NCI-H2029 (cell line): ENCODE data around the gene FAM209B.
"Not testable (repeated sequence)": the region's sequence is repeated elsewhere in the genome, so short reads cannot be mapped to it uniquely, and the experiment has no call there.

ENCODE experiments used
- DNase-seq: peaks from one replicate; lab custom pipeline; 2025; lab: John Stamatoyannopoulos, UW

FAM209B gene, protein sequence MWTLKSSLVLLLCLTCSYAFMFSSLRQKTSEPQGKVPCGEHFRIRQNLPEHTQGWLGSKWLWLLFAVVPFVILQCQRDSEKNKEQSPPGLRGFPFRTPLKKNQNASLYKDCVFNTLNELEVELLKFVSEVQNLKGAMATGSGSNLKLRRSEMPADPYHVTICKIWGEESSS

DNA sequence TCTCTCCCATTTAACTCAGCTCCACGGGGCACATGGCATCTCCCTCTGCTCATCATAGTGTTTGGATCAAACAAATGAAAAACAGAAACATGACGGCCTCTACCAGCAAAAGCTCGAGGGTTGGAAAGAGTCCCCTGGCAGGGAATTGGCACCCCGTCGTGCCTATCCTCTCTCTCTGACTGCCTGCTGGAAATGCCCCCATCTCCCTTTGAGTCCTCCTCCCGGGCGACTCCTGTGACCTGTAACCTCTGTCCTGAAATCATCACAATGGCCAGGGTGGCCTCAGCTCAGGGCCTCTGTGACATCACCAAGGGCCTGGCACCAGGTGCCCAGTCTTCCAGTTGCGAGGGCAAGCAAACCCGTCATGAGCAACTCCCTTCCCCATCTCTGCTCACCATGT, at the start of gene FAM209B:
FAM209B (plus strand) TSS at position 301 of the 400 bp plus-strand sequence; CDS start at position 397, 96 bp downstream.
- DNase-seq: not testable (repeated sequence)

DNA sequence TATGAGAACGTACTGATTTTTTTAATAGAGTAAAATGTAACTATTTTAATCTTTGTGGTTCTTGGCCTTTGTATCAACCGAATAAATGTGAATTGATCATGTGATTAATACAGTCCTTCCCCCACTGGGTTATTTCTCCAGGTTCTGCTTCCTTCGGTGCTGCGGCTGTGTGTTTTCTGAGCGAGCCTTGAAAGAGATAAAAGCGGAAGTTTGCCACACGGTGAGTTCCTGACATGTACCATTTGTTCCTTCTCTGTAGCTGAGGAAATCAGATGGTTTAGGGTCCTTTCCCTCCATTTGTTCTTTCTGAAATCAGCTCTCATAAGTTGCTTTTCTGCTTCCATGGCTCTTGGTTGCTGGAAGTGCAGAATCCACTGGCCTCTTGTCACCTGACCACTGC, 49.1 kb upstream of the FAM209B start:
- DNase-seq: no peak

DNA sequence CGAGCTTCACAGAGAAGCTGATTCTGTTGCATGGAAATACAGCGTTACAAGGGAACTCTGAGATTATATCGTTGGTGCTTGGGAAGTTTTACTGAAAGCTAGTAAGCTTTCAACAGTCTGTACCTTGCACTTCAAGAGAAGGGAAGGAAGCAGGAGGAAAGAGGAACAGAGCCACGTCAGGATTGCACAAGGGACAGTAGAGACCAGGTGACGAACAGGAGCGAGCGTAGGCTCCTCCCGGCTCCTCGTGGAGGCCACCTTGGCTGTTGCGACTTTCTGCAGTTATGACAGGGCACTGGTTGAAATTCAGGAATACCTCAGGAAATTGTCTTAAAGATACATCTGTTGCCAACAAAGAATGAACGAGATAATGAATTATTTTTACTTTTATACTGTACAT, 45.8 kb upstream of the FAM209B start:
- no peak for DNase-seq

DNA sequence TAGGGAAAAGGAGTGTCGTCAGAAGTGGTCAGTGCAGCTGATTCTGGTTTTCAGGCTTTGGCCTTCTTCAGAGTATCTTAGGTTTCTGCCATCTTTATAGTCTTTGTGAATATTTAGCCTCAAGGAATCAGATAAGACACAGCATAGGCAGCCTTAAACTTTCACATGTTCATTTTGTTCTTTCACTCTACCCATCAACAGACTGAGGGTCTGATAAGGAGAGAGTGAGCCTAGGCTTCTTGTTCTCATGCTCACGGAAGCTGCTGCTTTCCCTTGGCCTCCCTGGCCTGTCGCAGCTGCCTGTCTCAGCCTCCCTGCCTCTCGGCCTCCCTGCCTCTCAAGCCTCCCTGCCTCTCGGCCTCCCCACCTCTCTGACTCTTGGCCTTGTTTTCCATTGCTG, 44.5 kb upstream of the FAM209B start:
- DNase-seq: no peak

DNA sequence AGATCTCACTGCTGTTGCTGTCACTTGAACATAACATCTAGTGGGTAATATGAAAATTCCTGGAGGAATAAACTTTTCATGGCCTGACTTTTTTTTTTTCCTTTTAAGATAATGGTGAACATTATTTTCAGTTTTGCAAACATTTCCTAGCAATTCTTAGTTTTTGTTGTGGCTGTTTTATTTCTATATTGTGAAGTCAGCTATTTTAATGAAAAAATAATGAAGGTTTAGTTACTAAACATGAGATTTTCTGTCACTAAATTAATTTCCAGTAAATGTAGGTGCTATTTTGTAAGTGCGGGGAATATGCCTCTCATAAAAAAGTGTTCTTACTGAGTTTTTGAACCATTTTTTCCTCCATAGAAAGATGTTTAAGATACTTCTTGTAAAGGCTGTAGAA, 31.9 kb upstream of the FAM209B start:
- no peak for DNase-seq

DNA sequence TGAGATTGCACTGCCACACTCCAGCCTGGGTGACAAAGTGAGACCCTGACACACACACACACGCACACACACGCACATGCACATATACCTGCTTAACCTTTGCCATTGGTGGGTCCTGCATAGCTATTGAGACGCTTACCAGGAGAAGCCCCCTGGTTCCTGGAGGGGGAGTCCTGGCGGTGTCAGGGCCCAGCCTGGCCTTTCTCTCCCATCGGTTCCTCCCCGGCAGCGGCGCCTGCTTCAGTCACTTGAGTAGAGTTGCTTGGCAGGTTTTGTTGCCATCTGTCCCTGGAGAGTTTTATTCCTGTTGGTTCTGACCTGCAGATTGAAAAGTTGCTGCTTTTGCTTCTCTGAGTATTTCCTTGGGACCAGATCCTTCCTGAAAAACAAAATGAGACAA, 29.1 kb upstream of the FAM209B start:
- no peak for DNase-seq

DNA sequence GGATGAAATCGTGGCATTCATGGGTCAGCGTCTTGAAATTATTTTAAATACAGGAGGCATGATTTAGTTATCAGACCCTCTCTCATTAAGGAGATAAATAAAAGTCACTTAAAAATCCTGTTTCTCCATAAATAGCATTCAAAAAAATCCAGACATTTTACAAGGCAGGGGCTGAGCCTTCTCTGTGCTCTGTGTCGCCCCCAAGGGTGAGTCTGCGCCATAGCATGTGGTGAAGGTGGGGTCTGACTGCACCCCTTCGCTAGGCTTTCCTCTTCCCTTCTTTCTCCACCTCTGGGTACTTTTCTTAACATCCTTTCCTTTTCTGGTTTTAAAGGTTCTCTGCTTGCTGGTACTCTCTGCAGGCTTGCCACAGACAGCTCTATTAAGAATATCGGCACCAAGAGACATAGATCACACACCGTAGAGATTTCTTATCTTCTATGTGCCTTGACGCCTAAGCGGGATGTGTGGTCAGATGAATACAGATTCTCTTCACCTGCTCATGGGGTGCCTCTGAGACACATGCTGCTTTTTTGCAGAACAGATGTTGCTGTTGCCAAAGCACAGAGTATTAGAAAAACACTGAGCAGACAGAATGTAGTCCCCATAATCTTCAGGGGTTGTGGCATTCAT, 28.6 kb upstream of the FAM209B start:
- DNase-seq: no peak

DNA sequence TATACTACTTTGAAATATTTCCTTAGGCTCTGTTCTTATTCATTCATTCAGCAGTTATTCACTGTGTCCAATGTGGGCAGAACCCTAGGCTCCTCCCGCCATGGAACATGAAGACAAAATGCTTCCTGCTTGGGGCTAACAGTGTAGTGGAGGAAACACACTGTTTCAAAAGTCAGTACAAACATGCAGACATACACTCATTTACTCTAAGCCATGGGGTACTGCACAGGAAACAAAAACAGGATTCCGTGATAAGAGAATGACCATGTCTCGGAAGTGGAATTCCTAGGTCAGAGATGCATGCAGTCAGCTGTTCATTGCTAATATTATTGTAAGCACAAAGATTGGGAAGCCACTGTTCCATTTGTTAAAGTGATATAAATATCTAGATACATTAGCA, 26.9 kb upstream of the FAM209B start:
- no peak for DNase-seq

DNA sequence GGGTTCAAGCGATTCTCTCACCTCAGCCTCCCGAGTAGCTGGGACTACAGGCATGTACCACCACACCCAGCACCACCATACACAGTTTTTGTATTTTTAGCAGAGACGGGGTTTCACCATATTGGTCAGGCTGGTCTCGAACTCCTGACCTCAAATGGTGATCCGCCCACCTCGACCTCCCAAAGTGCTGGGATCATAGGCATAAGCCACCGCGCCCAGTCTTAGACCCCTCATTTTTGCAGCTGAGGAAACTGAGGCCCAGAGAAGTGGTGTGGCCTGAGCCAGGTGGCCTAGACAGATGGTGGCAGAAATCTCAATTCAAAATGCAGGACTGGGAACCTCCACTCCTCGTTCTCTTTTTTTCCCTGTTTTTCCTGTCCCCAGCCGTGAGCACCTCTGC, 21.1 kb upstream of the FAM209B start:
- DNase-seq: no peak

DNA sequence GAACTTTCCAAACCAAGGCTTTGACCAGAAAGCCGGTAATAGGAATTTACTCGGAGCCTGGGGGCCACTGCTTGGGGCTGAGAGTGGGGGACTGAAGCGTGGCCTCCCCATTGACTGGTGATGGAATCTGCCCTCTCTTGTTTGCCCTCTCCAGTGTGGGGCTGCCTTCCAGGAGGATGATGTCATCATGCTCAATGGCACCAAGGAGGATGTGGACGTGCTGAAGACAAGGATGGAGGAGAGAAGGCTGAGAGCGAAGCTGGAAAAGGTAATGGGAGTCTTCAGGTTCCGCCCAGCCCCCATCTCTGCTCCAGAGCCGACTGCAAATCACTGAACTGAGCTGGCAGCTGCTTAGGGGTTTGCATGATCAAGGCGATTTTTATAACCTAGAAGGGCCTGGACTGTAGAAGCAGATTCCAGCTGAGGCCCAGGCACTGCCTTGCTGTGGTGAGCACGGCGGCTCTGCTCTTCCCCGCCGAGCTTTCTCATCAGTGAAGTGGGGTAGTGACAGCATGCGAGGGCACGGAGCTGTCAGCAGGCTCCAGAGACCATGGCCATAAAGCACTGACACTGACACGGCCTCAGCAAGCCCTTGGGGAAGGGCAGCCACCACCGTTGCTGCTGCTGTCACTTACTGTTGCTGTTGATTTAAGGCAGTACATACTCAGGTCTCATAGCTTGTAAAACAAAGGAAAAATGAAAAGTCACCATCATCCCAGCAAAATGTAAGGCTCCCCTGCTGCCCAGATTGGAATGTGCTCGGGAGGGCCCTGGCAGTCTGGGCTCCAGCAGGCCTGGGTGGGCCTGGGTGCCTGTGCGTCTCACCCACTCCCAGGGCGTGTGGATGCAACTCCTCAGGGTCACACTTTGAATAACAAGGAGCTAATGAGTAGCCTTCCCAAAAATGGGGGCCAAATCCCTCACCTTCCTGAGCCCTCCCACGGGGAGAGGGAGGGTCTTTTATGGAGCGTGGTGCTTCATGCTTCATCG, 19.6 kb upstream of the FAM209B start:
- DNase-seq: no peak

DNA sequence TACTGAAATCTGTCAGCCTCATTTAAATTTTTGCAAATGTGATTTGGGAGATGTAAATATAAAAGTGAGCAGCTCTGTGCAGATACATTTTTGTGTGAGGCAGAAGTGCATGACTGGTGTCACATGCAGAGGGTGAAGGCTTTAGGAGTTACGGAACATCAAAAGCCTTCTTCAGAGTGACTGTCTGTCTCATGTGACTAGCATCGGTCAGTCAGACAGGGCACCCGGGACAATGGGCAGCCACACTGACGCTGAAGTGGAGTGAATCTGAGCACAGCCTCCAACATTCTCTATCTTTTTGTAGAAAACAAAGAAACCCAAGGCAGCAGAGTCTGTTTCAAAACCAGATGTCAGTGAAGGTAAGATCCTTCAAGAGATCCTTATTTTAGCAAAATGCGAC, 16.4 kb upstream of the FAM209B start:
- no peak for DNase-seq

DNA sequence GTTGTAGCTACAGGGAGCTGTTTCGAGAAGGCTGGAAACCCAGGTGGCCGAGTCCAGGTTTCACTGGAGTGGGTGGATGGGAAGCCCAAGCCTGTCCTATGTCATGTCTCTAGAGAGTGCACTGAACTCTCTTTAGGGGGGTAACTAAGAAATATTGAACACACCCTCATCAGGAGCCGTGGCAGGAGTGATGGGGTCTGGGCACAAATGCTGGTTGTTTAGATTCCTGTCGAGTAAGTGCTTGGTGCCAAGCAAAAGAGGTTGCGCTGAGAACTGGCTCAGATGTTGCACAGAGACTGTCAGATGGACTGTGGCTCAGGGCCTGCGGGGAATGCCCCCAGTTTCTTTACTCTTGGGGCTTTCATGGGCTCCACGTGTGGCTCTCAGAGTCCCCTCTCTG, 15.8 kb upstream of the FAM209B start:
- DNase-seq: no peak

DNA sequence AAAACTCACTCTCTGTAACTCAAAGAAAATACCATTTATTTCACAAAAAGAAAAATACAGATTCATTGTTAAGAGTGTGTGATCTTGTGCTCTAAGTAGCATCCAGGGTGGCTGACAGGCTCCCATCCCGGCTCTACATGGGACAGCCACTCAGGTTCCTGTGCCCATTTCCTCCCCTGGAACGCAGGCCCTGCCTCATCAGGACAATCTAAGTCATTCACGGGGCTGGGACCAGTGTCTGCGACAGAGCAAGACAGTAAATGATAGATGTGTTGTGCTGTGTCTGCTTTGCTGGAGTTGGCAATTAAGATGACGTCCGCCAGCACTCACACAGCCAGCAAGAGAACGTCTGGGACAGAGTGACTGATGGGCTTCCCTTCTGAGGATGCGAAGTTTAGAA, 15.4 kb upstream of the FAM209B start:
- no peak for DNase-seq

DNA sequence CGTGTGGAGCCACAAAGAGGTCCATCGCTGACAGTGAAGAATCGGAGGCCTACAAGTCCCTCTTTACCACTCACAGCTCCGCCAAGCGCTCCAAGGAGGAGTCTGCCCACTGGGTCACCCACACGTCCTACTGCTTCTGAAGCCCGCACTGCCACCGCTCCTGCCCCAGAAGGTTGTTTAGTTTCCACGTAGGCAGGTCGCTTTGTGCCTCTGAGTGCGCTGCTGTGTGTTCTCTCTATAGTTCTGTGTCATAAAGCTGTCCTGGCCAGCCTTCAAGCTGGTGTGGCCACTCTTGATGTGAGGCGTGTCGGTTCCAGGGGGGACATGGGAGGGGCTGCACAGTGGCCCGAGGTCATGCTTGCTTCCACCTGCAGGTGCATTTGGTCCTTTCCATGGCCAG, 14.9 kb upstream of the FAM209B start:
- DNase-seq: no peak

DNA sequence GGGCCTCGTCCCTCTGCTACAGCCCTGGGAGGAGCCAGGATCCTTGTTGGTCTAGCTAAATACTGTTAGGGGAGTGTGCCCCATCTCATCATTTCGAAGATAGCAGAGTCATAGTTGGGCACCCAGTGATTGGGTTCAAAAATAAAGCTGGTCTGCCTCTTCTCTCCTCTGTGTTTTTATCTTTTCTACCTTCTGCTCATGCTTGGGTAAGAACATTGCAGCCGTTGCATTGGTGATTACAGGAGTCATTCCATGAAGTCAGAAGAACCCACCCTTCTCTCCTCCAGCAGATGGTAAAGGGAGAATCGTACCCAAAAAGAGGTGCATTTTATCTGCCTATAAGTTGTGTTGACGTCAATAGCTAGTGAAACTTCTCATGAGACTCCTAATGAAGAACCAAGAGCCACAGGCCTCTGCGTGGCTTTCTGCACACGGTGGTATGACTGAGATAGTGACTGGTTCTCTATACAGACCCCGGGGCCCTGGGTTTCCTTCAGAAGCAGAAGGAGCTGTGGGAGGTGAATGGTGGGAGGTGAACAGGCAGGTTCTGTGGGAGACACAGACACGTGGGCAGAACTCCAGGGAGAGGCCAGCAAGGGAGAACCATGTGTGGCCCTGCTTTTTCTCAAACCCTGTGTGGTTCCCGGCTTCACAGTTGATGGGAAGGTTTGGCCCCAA, 14.2 kb upstream of the FAM209B start:
- DNase-seq: no peak

DNA sequence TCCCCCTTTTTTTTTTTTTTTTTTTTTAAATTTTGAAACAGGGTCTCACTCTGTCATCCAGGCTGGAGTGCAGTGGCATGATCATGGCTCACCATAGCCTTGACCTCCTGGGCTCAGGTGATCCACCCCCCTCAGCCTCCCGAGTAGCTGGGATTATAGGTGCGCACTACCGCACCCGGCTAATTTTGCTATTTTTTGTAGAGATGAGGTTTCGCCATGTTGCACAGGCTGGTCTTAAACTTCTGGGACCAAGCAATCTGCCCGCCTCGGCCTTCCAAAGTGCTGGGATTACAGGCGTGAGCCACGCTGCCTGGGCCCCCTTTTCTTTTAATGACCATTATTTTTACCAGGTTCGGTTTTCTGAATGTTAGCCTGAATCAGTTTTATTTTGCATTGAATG, 13.5 kb upstream of the FAM209B start:
- DNase-seq: no peak

DNA sequence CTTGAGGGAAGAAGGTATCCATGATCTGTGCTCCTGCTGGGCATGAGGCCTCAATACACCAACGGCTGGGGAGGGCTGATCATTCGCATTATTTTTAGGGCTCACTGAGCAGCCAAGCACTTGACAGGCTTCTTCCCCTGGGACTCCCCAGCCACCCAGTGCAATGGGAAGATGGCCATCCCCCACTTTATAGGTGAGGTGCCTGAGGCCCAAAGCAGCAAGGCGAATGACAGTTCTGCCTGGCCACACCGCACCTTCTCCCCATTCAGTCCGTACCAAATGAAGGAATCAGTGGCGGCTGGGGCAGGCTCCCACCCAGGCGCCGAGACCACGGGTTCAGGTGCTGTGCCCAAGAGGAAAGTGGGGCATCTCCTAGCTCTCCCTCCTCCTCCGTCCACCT, 12.9 kb upstream of the FAM209B start:
- no peak for DNase-seq

DNA sequence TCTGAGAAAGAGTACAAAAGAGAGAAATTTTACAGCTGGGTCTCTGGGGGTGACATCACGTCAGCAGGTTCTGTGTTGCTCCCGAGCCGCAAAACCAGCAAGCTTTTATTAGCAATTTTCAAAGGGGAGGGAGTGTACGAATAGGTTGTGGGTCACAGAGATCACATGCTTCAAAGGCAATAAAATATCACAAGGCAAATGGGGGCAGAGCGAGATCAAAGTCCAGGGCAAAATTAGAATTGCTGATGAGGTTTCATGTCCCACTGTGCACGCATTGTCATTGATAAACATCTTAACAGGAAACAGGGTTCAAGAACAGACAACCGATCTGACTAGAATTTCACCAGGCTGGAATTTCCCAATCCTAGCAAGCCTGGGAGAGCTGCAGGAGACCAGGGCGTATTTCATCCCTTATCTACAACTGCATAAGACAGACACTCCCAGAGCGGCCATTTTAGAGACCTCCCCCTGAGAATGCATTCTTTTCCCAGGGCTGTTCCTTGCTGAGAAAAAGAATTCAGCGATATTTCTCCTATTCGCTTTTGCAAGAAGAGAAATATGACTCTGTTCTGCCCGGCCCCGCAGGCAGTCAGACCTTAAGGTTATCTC, 12.2 kb upstream of the FAM209B start:
- DNase-seq: not testable (repeated sequence)

DNA sequence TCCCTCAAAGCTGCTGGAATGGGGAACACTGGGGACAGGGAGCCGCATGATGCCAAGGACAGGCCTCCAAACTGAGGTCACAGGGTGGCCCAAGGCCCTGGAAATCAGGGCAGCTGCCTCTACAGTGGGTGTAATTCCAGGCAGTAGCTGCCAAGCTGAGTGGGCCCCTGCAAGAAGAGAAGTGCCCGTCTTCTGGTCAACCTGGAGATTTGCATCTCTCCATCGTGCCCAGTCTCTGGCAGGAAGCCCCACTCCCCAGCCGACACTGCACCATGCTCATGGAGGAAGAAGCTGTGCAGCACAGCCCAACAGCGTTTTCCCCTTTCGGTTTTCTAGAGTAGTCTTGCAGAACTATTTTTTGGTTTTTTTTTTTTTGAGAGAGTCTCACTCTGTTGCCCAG, 10.7 kb upstream of the FAM209B start:
- no peak for DNase-seq

DNA sequence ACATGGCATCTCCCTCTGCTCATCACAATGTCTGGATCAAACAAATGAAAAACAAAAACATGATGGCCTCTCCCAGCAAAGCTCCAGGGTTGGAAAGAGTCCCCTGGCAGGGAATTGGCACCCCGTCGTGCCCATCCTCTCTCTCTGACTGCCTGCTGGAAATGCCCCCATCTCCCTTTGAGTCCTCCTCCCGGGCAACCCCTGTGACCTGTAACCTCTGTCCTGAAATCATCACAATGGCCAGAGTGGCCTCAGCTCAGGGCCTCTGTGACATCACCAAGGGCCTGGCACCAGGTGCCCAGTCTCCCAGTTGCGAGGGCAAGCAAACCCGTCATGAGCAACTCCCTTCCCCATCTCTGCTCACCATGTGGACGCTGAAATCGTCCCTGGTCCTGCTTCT, 8.6 kb upstream of the FAM209B start, which contains the start of gene FAM209A:
FAM209A (plus strand) TSS at position 301 of the 400 bp plus-strand sequence; CDS start at position 366, 65 bp downstream.
- DNase-seq: not testable (repeated sequence)

DNA sequence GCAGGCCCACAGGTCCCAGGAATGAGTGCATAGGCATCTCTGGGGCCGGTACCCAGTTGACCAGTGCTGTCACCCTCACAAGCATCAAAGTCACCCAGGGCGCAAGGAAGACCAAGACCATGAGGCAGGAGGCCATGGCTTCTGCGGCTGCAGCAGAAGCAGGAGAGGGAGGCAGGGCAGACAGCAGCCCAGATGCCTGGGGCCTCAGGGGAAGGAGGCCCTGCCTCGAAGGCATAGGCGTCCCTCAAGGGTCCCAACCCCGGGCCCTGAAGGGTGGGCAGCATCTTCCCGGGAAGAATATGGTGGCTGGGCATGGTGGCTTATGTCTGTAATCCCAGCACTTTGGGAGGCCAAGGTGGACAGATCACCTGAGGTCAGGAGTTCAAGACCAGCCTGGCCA, 5.5 kb upstream of the FAM209B start:
- DNase-seq: no peak

DNA sequence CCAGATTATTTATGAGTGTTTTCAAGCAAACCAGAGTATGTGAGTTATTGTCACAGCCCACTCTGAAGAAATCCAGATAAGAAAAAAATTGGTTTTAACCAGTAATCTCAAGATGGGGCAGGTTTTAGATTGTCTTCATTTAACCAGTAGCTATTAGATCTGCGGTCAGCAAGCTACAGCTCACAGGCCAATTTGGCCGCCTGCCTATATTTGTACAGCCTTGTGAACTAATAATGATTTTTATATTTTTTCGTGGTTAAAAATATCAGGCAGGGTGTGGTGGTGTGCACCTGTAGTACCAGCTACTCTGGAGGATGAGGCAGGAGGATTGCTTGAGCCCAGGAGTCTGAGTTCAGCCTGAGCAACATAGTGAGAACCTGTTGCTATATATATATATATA, 5.0 kb downstream of the FAM209B start:
- no peak for DNase-seq
